Lung (tissue), 12 donors: ENCODE results near the gene ZNF516. TPM values are rescaled to one million over a fixed set of nuclear protein-coding genes. Genes with fewer than 3 reads are reported as not detected.

ENCODE experiments used
- ATAC-seq: fragments of 200-7000 bp; cut with Tn5 transposase; one replicate; pipeline ENCODE4 v1.9.1; 2020; ENCODE audit warnings: moderate number of reproducible peaks; ENCODE audit not compliant: insufficient read depth, low FRiP score
- DNase-seq, 3 donors: peaks; one replicate each; pipeline ENCODE4 v3.0.0-alpha.2; 2013 to 2017
- H3K27ac ChIP-seq, 2 donors: one replicate each; pipeline ENCODE4 v1.5.1; 2013; ENCODE audit warnings: mild to moderate bottlenecking in 2 of 2, moderate library complexity in 2 of 2, control low read depth in 1 of 2, inconsistent platforms in 1 of 2, low read depth in 1 of 2, low read length in 1 of 2
- H3K27me3 ChIP-seq, 3 donors: one replicate each; pipeline ENCODE4 v1.5.1; 2013; ENCODE audit warnings: low read length in 2 of 3; ENCODE audit not compliant: control insufficient read depth in 3 of 3, insufficient read depth in 3 of 3
- H3K36me3 ChIP-seq, 4 donors: one replicate each; pipeline ENCODE4 v1.5.1; 2013; ENCODE audit warnings: low read length in 4 of 4, mild to moderate bottlenecking in 1 of 4, moderate library complexity in 1 of 4; ENCODE audit not compliant: control insufficient read depth in 4 of 4, insufficient read depth in 4 of 4
- H3K4me1 ChIP-seq, 5 donors: one replicate each; pipeline ENCODE4 v1.5.1; 2013; ENCODE audit warnings: low read length in 5 of 5, mild to moderate bottlenecking in 2 of 5, moderate library complexity in 1 of 5; ENCODE audit not compliant: control insufficient read depth in 5 of 5, insufficient read depth in 5 of 5
- H3K4me3 ChIP-seq: one replicate; pipeline ENCODE4 v1.5.1; 2013; ENCODE audit warnings: mild to moderate bottlenecking, control low read depth, moderate library complexity
- H3K9ac ChIP-seq, 2 donors: one replicate each; pipeline ENCODE4 v1.5.1; 2013; ENCODE audit warnings: low read length in 2 of 2, control low read depth in 1 of 2; ENCODE audit not compliant: insufficient read depth in 1 of 2
- H3K9me3 ChIP-seq, 4 donors: one replicate each; pipeline ENCODE4 v1.5.1; 2013; ENCODE audit warnings: low read length in 3 of 4, mild to moderate bottlenecking in 1 of 4, moderate library complexity in 1 of 4; ENCODE audit not compliant: control insufficient read depth in 4 of 4, insufficient read depth in 3 of 4
- WGBS, 2 donors: extraction: QIAGEN DNeasy Blood & Tissue Kit; methylation state at CpG; one replicate each; pipeline ENCODE4 v1.1.7; 2013; 5-methylcytosine and 5-hydroxymethylcytosine counted together
- polyA plus RNA-seq, 2 donors: library from polyadenylated mRNA; stranded (reverse); fragments of 200-250 nt; gene quantifications; one replicate each; pipeline ENCODE4 v1.2.1, GENCODE V29; 2013
- total RNA-seq, 2 donors: library from RNA; depleted of rRNA in 1 of 2; stranded (reverse); fragments of >200 nt in 1 of 2; gene quantifications; one replicate each; pipeline ENCODE4 v1.2.1, GENCODE V29; 2014 to 2021
- TF ChIP-seq, protein P1 (sequence below): IDR thresholded peaks from 2 replicates; pipeline ENCODE4 v1.5.1; 2012; ENCODE audit warnings: mild to moderate bottlenecking; ENCODE audit errors: control extremely low read depth, extremely low read depth
- donor health status: control.
- donor health status: control.
- donor health status: Bipolar disorder and iron deficiency.
- donor health status: healthy.
- donor health status: DM: yes; HTN: yes; CAD: no.

The ZNF516 gene
- total and polyA plus RNA-seq, 4 donors = 7.7 to 45.4 (median 26.4) TPM

DNA sequence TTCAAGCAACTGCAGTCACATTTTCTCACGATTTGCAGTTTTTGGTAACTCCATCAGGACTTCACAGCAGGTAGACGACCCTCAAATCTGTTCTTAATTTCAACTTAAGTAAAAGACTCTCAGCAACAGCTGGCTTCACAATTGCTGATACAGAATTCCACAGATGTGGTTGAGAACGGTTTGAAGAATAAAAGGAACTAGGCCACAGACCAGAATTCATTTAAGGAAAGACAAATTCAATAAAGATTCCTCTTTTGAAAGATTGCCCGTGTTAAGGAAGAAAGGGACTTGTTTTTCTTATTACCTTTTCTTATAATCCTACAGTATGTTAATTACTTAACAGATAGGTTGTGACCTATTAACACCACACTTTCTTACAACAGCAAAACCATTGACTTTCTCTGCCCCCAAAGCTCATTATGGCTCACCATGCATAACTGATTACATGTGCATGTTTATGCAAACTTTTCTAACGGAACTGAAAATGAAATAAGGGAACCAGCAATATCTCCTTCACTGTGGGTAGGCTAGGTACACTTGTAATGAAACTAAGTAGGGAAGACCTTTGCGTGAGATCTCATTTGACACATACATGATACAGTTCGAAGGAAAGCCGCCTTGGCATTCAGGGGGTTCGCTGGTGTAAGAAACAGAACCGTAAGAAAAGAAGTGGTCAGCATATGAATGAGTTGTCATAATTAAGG, 4.7 kb upstream of the ZNF516 start:
- Histone ChIP-seq H3K9ac (no peak overlapping the region), H3K36me3 (no peaks in the 10 kb centered on the region), H3K27me3 (no peaks in the 10 kb centered on the region), H3K9me3 (no peaks in the 10 kb centered on the region), H3K27ac (no peak overlapping the region), H3K4me3 (no peak overlapping the region), H3K4me1 (peaks cover 0 to 12% (median 0%) of the 10 kb centered on the region in 5 donors)
- ATAC-seq (no peak), DNase-seq (no peak)
- 55 to 67% methylated on average over 10 of the region's 10 CpGs for WGBS, 2 donors
- TF ChIP-seq, protein P1, sequence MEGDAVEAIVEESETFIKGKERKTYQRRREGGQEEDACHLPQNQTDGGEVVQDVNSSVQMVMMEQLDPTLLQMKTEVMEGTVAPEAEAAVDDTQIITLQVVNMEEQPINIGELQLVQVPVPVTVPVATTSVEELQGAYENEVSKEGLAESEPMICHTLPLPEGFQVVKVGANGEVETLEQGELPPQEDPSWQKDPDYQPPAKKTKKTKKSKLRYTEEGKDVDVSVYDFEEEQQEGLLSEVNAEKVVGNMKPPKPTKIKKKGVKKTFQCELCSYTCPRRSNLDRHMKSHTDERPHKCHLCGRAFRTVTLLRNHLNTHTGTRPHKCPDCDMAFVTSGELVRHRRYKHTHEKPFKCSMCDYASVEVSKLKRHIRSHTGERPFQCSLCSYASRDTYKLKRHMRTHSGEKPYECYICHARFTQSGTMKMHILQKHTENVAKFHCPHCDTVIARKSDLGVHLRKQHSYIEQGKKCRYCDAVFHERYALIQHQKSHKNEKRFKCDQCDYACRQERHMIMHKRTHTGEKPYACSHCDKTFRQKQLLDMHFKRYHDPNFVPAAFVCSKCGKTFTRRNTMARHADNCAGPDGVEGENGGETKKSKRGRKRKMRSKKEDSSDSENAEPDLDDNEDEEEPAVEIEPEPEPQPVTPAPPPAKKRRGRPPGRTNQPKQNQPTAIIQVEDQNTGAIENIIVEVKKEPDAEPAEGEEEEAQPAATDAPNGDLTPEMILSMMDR = no peak

GRCh38 chr18:76499021-76499420, 4.0 kb upstream of the ZNF516 start:
- H3K36me3 ChIP-seq = no peaks in the 10 kb centered on the region
- ATAC-seq = no peak
- H3K9me3 ChIP-seq = no peaks in the 10 kb centered on the region
- H3K27ac ChIP-seq = no peak overlapping the region
- TF ChIP-seq, protein P1 = no peak
- no peak overlapping the region for H3K9ac ChIP-seq
- peaks cover 0 to 10% (median 0%) of the 10 kb centered on the region in 5 donors for H3K4me1 ChIP-seq
- 86 to 90% methylated on average over 8 of the region's 8 CpGs for WGBS, 2 donors
- H3K27me3 ChIP-seq = no peaks in the 10 kb centered on the region
- DNase-seq = no peak
- H3K4me3 ChIP-seq = no peak overlapping the region

- no peak overlapping the region for H3K4me3 ChIP-seq
- WGBS, 2 donors = 25 to 34% methylated on average over 6 of the region's 6 CpGs
- peaks cover 0 to 3% (median 0%) of the 10 kb centered on the region in 5 donors for H3K4me1 ChIP-seq
- H3K9me3 ChIP-seq = no peaks in the 10 kb centered on the region
- H3K9ac ChIP-seq = no peak overlapping the region
- H3K36me3 ChIP-seq = no peaks in the 10 kb centered on the region
- ATAC-seq (no peak), DNase-seq (no peak)
- H3K27ac ChIP-seq = no peak overlapping the region
- TF ChIP-seq, protein P1 = no peak
- H3K27me3 ChIP-seq = no peaks in the 10 kb centered on the region
Measured at GRCh38 chr18:76498064-76498463, 3.0 kb upstream of the ZNF516 start.
